CD4-positive, alpha-beta T cell treated with Interleukin-2 at 100 ng/mL for 4 hours (primary cell): ENCODE data around the gene PCDH9.

Experiments used
- DNase-seq: peaks from one replicate; pipeline ENCODE4 v3.0.0-alpha.2; 2020; ENCODE audit warnings: low spot score

The PCDH9 gene

DNA sequence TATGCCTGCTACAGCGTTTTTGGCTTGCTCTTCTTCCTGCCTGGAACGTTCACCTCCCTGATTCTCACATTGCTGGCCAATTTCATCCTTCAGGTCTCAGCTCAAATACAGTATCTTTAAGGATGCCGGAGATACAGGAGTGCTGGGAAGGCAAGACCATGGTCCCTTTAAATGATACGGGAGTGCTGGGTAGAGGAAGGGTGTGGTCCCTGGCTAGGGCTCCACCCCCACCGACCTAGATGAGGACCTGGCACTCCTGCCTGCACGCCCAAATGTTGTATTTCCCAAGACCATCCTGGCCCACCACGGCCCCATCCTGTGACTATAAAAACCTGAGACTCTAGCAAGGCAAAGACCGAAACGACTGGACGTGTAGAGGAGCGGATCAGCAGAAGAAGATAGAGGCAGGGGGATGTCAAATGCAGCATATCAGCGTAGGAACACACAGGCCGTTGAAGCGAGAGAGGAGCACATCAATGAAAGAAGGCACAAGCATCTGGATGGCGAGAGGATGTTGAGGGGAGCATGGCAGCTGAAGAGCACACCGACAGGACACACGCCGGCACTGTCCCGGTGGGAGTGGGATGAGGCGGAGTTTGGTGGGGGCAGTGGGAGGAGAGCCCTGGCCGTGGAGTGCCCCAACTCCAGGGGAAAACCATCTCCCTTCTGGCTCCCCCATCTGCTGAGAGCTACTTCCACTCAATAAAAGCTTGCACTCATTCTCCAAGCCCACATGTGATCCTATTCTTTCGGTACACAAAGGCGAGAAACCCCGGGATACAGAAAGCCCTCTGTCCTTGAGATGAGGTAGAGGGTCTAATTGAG, 74.0 kb downstream of the PCDH9 start:
- DNase-seq = no peak

DNA sequence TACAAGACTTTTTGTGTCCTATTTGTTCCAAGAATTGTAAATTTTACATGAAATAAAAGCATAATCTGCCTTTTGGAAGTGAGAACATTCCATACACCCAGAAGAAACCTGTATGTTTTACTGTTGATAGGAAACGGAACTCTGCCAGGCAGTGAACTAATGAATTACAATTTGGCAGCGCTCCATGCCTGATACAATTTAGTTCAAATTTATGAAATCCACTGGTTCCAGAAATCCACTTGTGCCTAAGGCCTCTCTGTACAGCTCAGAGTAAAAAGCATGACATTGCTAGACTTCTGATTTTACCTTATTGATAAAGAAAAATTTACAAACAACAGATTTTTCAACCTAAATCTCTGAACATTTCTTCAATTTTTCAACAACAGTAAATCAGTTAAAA, 78.1 kb downstream of the PCDH9 start:
- DNase-seq = no peak

DNA sequence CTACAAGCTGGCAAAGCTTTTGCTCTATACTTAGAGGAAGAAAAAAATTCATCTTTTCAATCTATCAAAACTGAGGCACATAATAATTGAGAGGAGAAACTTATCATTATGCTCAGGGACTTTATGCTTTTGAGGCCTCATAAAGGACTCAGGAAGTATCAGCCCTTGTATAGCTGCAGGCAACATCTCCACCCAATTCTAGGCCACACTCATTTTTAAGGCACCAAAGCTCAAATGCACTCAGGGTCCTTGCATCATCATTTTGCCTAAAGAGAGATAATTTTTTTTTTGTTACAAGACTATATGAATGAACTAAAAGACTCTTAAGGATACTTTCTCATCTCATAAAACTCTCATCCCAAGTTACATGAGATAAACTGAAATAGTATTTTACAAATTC, 78.5 kb downstream of the PCDH9 start:
- DNase-seq = no peak

DNA sequence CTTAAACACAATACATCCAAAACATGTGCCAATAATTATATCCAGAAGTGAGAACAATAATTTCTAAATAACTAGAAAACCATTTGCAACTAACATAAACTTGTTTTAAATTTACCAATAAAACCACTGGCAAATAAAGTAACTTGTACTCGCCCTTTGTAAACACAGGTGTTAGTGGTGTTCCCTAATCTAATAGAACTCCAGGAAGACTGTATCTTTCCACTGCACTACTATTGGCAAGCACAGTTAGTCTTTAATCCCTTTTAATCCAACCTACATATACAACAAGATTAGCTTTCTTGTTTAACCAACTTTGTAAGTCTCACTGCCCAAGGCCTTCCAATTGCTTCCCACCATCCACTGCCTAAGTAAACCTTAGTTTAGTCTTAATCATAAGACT, 79.5 kb downstream of the PCDH9 start:
- DNase-seq = no peak

DNA sequence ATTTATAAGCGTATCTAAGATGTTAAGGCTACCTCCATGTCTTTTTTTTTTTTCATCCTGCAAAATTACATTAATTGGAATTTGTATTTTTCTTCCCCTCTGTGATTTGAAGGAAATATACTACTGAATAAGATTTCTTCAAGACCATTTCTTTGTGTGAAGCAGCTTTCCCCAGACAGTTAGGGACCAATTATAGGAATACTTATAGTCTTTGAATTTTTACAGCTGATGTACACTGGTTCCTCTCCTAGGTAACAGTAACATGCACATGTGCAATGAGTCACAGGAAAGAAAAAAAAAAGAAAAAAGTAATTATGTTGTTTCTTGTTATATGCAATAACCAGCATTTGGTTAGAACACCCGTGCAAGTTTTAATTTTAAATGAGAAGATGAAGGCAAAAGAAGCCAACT, 82.0 kb downstream of the PCDH9 start:
- no peak for DNase-seq

DNA sequence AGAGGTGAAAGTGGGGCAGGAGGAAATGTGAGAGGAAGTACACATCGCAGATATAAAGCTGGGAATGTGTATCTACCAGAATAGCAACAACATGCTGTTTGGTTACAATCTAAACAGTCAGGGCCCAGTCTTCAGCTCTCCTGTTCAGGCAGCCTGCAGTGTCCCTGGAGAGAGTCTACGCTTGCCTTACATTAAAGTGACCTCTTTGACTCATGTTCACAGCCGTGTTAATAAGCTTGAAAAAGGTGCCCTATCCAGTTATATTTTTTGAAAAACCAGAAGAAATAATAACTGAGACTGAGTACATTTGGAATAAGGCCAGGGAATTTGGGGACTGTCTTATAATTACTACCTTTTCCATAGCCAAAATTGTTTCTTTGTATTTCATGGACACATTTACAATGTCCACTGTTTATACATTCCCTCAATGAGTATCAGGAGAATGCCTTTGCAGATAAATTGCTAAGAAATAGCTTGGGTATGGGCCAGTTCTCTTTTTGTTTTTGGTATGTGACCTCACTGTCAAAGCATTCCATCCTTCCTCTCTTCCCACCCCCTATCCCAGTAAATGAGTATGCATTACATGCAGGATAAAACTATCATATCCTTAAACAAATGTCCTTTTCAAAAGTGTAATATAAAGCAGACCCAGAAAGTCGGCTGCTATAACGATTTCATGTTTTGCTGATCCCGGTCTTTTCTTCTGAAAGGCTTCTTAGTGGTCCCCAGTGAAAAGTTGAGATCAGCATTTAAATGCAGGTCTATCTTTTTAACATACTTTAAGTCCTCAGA, 82.6 kb downstream of the PCDH9 start:
- no peak for DNase-seq

DNA sequence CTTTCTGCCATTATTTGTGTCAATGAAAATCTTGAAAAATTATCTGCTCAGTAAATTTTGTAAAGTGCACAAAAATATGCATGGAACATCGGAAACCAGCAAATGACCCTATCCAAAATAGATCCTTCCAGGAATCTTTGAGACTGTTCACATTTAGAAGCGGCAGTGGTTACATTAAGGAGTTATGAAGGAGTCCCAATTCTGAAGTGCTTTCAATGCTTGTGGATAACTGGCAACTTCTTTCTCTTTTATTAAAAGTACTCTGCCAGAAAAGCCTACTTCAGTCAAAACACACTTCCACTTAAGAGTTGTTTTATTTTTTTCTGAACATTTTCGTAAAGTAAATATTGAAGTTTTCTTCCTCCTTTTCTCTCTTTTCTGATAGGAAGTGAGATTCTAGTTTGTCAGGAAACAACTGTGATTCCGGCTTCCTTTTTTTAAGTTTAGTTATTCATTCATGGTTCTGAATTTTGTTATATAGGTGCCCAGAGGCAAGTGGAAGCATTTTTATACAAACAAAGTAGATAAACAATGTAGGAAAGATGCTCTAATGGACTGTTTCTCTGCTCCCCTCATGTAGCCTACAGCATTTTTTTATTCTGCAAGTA, 83.5 kb downstream of the PCDH9 start:
- DNase-seq = no peak

DNA sequence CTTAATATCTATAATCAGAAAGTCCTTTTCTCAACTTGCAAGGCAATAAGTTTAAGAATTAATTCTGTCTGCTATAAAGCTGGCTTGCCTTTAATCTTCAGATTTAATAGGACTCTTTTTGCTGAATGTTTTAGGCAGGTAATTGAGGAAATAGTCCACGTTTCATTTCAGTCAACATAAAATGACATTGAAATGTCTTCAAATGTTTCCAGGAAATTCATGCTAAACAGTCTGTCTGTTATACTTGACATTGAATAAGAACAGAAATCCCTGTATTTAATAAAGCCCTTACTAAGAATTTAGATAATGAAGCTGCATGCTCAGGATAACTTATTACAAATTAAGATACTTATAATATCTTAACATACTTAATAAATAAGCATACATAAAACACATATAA, 84.2 kb downstream of the PCDH9 start:
- DNase-seq = no peak

DNA sequence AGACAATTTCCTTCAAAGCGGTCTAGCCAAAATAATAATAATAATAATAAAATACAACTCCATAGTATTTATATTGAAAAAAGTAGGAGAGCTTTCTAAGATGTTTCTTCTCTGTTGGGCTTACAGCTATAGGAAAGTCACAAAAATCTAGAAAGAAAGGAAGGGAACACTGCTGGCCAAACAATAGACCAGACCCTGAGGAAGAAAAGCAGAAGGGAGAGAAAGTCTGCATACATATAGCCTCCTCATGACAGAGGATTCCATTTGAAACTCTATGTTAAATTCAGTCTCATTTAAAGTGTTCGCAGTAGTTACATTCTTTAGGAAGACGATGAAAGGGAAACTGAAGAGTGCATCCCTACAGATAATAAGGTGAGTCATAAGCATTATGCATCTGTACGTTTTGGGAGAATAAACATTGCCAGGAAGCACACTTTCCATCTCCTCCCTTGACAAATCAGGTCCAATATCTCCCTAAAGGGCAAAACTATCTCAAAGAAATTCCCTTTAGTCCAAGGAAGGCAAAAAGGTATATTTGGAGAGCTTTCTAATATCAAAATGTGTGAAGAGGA, 86.5 kb downstream of the PCDH9 start:
- DNase-seq = no peak

DNA sequence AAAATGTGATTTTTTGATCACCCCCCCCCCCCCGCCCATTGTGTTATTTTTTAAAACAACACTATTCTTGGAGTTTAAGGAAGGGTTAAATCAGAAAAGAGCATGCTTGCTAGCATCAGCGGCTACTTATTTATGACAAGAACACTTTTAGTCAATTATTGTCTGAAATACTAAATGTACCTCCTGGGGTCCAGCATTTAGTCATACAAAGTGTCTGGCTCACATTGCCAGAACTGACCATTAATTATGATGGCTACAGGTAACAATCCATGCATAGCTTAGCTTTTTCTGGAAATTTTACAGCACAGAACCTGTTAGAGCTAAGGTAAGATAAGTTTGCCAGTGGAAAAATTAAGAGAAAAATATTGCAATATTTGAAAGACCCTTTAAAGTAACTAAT, 90.1 kb downstream of the PCDH9 start:
- DNase-seq = no peak

DNA sequence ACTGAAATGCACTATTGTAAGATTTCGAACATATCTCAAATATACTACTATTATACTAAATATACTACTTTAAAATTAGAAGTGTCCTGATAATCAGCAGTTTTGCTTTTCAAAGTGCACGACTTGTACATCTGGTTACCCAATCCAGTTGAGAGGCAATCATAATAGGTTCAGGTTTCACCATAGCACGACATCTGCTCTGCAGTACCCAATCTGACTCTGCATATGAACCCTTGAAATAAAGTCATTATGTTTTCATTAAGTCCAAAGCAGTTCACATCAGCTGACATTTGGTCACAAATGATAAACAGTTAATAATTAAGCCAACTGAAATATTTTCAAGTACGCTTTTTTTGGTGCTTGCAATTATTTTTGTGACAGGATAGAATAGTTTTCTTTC, 90.6 kb downstream of the PCDH9 start:
- no peak for DNase-seq

DNA sequence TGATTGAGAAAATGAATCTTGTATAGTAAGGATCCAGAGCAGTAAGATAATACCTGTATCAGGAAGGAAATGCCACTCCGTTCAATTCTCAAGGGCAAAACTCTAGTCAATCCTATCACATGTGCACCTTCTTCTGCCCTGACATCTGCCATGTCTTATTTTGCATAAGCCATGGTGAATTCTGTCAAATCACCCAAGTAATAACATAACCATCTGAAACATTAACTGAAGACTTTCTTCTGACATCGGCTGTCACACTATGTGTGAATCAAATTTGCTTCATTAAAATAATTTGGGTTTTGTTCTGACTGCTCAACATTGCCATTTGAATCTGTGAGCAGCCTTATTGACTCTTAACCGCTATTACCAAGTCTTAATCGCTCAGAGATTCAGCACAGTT, 91.2 kb downstream of the PCDH9 start:
- DNase-seq = no peak

DNA sequence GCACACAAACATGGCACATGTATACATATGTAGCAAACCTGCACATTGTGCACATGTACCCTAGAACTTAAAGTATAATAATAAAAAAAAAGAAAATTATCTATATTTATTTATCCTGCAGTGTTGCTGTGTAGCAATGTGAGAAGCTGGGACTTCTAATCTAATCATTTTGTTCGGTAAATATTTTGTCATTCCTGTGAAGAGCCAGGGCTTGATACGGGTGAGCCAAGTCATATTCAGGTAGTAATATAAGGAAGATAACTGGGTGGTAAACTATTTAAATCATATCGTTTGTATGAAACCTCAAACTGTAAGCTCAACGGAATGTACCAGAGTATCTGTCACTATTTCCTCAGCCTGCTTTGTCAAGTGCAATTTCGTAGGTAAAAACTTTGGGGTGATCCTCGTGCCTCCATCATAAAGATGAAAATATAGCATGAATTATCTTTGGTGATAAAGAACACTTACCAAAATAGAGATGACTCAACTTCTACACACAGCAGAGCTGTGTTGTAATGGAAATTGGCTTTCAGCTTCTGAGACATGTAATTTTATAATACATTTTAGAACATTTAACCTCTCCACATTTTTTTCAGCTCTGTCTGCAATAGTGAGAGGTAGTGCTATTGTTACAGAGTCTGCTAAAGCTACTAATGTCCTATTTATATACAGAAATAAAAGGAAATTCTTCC, 92.9 kb downstream of the PCDH9 start:
- DNase-seq = no peak

DNA sequence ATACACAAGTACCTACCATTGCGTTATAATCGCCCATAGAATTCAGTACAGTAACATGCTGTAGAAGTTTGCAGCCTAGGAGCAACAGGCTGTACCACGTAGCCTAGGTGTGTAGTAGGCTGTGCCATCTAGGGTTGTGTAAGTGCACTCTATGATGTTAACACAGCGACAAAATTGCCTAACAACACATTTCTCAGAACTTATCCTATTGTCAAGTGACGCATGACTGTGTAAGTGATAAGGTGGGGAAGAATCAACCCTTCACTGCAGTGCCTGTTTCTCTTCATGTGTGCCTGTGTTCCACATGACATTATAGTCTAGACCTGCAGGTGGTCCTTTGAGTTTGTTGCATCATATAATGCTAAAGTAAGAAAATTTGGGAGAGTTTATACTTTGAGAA, 94.0 kb downstream of the PCDH9 start:
- no peak for DNase-seq

DNA sequence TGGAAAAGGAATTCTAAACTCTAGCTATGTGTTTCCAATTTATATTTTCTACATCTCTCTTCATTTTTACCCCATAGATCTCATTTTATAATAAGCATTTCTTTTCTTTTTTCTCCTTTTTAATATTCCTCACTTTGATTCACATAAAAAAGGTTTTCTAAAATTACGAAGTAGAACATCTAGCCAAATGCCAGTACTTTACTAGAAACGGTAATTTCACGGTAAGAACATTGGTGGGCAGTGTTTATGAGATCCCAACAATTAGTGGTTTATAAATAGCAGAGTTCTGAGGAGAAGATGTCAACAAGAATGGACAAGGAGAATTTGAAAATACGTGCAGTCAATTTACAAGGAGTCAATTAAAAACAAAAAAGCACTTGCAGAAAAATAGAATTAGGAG, 94.8 kb downstream of the PCDH9 start:
- no peak for DNase-seq

DNA sequence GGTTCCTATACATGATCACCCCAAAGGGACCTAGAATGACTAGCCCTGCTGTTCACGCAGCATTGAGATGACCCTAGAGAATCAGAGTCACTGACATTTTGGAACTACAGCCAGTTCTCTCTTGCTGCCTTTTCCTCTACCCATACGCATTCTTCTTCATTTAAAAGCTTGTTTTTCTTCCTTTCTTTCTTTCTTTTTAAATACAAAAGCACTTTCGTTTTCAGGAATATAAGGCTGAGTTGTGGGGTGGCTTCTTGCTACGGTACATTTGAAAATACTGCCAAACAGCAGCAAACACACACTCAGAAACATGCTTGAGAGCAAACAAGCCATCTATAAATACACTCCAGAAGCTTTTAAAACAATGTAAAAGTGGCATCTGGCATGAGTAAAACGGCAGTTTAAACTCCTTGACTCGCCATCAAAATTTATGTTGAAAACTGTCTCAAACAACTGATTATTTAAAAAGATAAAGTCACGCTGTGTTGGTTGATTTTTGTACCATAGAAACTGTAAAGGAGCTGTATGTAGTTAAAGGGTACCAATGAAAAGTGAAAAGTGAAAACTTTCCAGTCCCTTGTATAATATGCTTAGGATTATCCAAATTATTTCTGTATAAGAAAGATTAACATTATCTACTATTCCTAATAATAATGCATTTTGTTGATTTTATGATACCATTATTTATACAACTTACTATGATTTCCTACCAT, 95.6 kb downstream of the PCDH9 start:
- DNase-seq = no peak

DNA sequence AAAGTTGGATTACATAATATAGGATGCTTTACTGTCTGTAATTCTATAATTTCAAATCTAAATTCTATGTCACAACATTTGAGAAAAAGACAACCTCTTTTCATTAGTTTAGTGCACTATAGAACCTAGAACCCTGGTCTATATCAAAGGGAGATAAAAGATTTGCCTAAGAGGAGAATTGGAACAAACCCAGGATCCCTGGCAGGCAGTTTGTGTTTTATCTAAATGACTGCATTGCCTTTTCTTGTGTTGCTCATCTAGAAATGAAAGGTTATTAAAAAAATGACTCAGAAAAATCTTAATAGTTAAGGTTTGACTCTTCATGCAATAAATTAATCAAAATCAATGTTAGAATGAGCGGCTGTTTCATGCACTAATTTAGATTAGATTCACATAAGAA, 96.7 kb downstream of the PCDH9 start:
- DNase-seq = no peak

DNA sequence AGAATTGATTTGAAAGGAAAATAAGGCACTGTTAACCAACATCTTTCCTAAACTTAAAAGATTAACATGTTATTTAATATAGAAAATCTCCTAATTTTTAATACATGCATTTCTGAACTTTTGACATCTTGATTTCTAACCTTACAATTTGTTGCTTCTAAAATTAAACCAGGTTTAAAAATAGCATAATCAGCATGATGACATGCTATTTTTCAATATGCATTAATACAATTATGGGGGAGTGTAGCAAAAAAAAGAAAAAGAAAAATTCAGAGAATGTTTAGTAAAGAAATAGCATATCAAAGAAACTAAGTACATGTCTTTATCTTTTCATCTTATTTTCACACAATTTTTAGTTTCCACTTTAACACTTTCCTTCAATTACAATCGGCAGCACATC, 98.7 kb downstream of the PCDH9 start:
- no peak for DNase-seq

DNA sequence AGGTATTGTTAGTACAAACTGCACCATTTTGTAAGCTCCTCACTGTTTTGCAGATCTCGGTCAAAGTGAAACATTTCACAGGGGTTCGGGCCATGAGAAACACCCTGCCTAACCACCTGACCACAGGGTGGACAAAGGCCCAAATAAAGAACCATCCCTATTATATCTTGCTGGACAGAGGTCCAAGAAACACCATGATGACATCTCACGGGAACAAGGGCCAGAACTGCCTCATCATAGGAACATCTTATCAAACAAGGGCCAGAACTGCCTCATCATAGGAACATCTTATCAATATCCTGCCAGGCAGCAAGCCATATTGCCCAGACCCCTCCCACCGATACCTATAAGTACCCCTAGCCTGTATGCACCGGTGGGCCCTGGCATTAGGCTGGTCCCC, 99.7 kb downstream of the PCDH9 start:
- no peak for DNase-seq

DNA sequence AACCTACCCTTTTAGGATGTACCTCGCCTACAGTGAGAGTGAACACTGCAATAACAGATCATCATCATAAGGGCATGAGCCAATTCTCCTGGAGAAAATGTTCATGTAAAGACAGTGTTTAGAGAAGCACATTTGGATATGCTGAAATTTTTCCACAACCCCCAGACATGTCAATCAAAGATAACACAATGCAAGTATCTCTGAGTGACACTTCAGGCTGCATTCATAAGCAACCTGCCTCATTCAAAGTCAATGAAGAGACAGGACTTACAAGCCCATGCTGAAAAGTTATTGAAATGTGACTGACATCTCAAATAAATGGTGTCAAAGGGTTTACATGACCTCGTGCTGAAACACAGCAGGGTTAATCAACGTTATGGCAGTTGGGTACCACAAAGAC, 102.0 kb downstream of the PCDH9 start:
- no peak for DNase-seq

DNA sequence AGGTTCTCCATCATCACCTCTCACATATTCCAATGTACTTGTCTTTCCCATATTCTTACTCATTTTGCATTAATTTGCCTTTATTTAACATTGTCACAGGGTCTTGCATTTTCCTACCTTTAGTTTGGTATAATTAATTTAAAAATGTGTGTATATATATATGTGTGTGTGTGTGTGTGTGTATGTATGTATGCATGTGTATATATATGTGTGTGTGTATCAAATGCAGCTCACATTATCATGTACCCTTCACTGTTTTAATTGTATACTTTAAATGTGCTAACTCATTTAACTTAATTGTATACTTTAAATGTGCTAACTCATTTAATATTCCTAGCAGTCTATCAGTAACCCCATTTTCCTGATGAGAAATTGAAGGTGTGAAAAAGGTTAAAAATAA, 104.5 kb downstream of the PCDH9 start:
- no peak for DNase-seq

DNA sequence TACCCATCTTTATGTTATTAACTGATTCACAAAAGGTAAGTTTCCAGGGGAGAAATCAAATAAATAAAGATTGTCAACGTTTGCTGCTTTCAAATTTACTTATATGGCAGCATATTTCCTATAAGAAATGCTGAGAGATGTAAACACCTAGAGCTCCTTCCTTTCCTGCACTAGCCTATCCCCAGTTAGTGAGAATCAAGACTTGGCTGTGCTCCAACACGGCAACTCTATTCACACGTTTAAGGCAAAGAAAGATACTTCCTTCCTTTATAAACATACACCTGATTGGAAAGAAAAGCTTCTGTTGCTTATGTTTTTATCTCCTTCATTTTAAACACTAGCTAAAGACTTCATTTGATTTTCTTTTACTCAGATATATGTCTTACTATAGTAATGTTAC, 107.0 kb downstream of the PCDH9 start:
- no peak for DNase-seq
